ENCODE measurements around the gene ERH.

DNA sequence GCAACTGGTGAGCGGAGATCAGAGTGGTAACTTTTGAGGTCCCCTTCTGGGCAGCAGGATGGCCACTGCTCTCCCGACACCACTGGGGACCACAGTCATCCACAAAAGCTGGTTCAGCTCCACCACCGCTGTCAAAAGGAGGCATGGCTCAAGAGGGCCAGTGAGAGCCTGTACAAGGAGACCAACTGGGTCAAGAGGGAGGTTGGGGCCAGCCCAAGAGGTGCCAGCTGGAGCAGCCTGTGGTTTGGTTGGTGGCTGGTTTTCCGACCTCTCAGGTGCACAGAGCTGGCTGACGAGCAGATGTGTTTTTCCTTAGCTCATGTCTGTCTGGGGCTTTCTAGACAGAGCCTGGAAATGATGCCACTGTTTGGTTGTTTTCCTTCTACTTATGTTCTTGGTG lies 60.1 kb downstream of the ERH start:
- TF ChIP-seq, protein P1, sequence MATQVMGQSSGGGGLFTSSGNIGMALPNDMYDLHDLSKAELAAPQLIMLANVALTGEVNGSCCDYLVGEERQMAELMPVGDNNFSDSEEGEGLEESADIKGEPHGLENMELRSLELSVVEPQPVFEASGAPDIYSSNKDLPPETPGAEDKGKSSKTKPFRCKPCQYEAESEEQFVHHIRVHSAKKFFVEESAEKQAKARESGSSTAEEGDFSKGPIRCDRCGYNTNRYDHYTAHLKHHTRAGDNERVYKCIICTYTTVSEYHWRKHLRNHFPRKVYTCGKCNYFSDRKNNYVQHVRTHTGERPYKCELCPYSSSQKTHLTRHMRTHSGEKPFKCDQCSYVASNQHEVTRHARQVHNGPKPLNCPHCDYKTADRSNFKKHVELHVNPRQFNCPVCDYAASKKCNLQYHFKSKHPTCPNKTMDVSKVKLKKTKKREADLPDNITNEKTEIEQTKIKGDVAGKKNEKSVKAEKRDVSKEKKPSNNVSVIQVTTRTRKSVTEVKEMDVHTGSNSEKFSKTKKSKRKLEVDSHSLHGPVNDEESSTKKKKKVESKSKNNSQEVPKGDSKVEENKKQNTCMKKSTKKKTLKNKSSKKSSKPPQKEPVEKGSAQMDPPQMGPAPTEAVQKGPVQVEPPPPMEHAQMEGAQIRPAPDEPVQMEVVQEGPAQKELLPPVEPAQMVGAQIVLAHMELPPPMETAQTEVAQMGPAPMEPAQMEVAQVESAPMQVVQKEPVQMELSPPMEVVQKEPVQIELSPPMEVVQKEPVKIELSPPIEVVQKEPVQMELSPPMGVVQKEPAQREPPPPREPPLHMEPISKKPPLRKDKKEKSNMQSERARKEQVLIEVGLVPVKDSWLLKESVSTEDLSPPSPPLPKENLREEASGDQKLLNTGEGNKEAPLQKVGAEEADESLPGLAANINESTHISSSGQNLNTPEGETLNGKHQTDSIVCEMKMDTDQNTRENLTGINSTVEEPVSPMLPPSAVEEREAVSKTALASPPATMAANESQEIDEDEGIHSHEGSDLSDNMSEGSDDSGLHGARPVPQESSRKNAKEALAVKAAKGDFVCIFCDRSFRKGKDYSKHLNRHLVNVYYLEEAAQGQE (IDR thresholded peaks at IDR 0.05; ENCODE audit: insufficient read depth in 1 of 2, low read depth in 2 of 2, low read length in 2 of 2), result no peak
- TF ChIP-seq POLR2AphosphoS5 (IDR thresholded peaks at IDR 0.05; ENCODE audit: low read depth, low read length) (no peak), SIN3A (IDR thresholded peaks at IDR 0.05; ENCODE audit: borderline replicate concordance, insufficient read depth, low read length) (no peak), TAF1 (IDR thresholded peaks at IDR 0.05; ENCODE audit: borderline replicate concordance, insufficient read depth, low read length) (no peak), FOXP2 (optimal IDR thresholded peaks at IDR 0.05; ENCODE audit: borderline replicate concordance, extremely low read depth, extremely low read length, insufficient read depth) (no peak)

All from PFSK-1 (cell line).